GM21529 (cell line): ENCODE data around the gene MBOAT1.

ENCODE experiments used
- ATAC-seq: cut with Tn5 transposase; IDR thresholded peaks from one replicate; pipeline ENCODE4 v1.9.1; 2021; ENCODE audit not compliant: unreplicated experiment

MBOAT1 gene

DNA sequence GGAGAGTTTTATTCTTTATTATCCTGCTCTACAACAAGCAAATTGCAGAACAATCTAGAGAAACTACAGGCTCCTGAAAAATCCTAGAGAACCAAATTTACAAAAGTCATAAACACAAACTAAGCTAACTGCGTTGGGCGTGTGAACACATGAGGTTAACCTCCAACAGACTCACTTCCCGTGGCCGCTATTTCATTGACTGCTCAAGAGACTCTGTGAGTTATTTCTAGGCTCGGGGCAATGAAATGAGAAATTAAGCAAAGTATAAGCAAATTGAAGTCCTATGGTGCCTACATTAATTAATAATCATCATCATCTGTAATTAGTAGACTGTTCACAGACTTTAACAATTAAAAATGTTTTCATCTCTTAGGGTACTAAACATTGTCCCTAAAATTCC lies 100.0 kb downstream of the MBOAT1 start:
- ATAC-seq = no peak

DNA sequence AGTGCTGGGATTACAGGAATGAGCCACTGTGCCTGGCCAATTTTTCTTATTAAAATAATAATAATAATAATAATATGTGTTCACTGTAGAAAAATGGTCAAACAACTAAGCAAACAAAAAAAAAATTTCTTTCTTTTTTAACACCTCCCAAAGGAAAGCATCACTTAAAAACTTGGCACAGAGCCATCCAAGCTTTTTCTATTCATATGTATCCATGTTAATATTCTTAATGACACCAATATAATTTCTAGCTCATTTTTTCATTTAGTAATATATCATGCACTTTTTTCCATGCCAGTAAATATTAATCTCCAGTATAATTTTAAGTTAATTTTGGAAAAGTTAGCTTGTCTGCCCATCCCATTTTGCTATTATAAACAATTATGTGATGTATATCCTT lies 101.8 kb downstream of the MBOAT1 start:
- no peak for ATAC-seq

DNA sequence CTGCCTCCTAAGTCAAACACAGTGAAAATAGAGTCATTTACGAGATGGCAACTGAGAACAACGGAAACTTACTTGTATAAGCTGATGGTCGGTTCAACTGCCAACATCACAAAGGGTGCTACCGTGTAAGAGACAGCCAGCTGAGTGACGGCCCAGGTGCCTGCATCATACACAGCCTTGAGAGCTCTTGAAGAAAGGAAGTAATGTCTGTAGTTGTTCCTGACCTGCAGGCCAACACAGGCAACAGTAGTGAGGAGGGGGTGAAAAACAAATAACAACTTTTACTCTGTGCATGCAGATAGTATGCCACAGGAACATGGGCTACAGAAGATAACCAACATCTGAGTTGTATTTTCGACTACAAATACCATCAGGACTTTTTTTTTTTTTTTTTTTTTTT lies 102.7 kb downstream of the MBOAT1 start:
- ATAC-seq = no peak

DNA sequence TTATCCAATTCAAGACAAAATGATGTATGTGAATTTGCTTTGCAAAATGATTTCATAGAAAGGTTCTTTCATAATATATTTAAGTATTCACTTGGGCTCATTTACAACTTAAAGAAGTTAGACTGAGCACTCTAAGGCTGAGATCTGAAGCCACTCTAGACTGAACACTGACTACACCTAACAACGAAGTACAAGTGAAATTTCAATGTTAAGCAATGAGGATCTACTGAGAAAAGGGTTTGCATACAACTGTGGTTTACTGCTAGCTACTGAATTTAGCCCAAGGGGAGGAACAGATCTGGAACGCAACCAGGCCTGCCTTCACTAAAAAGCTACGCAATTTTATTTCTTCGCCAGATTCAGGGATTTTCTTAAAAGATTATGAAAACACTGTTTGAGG lies 106.4 kb downstream of the MBOAT1 start:
- no peak for ATAC-seq

DNA sequence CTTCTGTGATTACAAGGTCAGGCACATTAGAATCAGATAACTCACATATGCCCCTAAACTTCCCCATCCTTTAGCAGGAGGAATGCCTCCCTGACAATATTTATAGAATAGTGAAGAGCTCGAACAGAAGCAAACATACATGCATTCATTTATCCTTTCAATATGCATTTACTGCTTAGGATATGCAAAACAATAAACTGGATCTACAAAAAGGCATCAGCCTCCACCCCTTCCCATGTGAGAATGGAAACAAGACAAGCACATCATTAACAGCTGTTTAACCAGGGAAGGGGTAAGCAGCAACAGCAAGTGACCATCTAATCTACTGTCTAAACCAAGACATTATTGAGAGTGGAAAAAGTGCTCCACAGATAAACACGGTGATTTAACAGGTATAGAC lies 107.6 kb downstream of the MBOAT1 start:
- ATAC-seq = no peak

DNA sequence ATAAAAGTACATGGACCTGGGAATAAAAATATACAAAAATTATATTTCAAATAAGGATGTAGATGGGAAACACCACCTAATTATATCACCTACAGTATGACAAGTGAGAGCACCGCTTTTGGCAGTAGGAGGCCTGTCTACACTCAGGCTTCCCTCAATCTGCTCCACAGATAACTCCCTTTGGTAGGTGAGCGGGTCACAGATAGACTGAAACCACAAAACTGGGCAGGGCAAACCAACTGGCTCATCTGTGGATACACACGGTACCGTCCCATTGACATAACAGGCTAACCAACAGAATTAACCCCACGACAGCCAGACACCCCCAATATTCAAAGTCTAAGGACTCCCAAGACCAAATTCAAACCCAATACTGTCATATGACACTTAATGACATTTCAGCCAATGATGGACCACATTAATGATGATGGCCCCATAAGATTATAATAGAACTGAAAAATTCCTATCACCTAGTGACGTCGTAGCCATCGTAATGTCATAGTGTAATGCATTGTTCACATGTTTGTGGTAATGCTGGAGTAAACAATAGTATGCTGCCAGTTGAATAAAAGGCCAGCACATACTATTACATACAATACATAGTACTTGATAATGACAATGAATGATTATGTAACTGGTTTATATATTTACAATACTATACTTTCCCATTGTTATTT lies 109.7 kb downstream of the MBOAT1 start:
- ATAC-seq = no peak

DNA sequence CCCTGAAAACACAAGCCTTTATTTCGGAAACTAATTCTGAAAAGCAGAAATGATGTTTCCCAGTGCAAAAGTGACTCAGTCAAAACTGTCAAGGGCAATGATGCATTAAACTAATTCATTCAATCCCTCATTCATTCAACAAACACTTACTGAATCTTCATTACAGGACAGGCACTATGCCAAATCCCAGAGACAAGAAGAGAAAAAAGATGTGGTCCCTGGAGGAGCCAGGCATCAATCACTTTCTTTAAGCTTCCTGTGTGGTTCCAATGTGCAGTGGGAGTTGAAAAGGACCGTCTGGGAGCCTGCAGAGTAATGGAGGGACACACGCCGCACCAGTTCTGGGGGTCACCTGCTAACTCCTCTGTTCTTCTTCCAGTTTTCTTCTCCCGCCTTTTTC lies 113.1 kb downstream of the MBOAT1 start:
- ATAC-seq = no peak

DNA sequence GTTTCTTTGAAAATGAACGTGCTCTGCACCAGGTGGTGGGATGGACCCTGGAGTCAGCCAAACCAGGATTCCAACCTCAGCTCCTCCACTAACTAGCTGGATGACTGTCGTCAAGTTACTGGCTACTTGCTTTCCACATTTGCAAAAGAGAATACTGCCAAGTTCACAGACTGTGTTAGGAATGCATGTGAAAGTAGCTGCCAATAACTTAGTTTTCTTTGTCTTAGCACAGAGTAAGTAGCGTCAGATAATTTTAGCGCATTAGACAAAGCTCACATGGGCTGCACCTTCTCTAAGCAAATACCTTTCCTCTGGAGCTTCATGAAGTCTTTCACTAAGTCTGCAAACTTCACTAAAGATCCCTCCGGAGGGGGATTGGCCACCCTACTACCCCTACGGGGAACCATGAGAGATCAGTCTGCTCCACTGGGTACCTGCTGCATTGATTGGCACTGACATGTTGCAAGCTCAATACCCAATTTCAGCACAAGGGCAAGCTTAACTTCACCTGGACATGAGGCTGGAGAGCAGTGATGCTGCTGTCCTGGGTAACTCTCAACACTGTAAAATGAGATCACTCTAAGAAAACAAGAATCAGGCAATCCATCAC lies 113.9 kb downstream of the MBOAT1 start:
- no peak for ATAC-seq

DNA sequence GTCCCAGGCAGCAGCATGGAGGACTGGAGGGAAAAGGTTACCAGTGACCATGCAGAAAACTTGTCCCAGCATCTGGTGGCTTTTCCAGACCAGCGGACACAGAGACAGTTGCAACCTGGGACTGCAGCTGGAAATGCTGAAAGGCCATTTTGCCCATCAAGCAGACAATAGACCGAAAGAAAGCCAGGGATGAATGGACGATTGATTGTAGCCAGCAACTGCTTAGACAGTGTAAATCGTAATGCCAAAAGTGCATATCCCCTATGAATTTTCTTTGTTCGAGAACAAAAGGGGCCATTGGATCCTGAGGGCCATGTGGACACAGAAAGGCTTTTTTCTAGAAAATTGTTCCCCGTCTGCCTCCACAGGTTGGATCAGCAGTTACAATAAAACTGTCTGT lies 115.7 kb downstream of the MBOAT1 start:
- no peak for ATAC-seq

DNA sequence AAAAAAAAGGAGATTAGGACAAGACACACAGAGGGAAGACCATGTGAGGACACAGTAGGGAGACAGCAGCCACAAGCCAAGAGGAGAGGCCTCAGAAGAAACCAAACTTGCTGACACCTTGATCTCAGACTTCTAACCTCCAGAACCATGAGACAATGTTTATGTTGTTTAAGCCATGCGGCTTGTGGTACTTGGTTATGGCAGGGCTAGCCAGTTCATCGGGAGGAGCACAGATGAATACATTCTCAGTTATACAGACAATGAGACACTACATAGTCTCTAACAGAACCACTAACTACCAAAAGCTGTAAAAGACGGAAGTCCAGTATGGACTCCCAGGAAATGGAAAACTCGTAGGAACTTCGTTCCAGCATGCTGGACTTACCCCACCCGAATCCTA lies 116.8 kb downstream of the MBOAT1 start:
- no peak for ATAC-seq

DNA sequence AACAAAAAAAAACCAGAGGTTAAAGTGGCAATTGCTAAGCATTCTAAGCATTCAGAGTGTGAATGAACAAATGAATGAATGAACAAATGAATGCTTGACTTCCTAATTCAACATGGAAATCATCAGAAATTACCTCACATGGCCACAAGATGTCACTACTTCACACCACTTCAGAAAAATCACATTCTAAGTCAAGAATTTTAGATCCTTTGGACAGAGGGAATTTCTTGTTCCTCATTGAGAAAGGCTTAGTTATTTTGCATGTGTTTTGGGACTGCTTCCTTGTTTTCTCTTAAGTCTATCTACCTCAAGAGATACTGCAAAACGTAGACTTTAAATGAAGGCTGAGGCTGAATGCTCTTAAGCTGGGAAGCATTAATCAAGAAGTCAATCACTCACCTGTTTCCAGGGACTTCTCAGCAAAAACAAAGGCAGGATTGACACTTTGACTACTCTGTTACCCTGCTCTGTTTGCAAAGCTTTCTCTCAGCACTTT lies 120.2 kb downstream of the MBOAT1 start:
- ATAC-seq = no peak

DNA sequence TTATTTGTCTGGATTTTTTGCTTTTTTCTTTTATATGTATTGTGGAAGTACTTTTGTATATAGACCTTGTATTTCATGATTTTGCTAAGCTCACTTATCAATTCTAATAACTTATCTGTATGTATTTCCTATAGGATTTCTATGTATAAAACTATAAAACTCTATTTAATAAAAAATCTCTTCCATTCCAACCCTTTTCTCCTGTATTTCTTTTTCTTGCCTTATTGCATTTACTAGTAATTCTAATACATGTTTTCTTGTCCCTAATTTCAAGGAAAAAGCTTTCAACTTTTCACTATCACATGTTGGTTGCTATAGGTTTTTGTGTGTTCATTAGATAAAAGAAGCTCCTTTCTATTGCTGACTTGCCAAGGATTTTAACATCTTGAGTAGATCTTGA lies 125.3 kb downstream of the MBOAT1 start:
- no peak for ATAC-seq

DNA sequence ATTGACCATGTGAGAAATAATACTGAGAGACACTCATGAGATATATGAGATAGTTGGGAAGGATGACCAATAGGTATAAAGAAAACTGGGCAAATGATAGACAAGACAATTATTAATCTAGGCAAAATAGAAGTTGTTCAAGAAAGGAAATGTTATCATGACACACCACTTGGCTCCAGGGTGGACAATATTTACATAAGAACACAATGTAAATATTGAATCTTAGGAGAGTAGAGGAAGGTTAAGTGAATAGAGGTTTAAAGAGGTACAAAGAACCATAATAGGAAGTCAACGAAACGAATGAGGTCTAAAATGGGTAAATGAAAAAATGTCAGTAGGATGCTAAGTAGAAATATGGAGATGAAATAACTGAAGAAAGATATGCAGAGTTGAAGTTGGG lies 126.5 kb downstream of the MBOAT1 start:
- ATAC-seq = no peak

DNA sequence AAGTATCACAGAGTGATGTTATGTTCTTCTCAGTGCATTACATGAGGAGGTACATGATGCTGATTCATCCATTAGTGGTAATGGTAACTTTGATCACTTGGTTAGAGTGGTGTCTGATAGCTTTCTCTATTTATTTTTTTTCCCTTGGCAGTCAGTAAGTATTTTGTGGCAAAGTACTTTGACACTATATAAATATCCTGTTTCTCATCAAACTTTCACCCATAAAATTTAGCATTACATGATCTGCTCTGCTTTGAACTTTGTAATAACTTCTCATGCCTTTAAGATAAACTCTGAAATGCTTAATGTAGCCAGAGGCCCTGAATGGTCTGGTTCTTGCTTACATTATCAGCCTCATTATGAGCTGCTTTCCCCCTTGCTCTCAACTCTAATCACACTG lies 127.9 kb downstream of the MBOAT1 start:
- ATAC-seq = no peak

DNA sequence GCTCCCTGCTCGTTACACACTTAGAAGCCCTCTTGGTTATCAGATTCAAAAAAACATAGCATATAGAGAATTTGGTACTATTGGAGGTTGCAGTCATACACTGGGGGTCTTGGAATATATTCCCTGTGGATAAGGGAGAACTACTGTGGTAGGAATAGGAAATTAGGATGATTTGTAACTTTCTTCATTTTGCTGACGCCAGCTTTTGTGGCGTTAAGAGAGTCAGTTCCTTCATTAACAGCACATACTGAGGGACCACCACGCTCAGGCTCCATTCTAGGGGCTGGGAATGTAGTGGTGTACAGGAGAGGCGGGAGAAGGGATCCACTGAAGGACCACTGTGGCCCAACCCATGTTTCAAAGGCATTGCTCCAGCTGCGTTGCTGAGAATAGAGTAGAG lies 140.3 kb downstream of the MBOAT1 start:
- no peak for ATAC-seq

DNA sequence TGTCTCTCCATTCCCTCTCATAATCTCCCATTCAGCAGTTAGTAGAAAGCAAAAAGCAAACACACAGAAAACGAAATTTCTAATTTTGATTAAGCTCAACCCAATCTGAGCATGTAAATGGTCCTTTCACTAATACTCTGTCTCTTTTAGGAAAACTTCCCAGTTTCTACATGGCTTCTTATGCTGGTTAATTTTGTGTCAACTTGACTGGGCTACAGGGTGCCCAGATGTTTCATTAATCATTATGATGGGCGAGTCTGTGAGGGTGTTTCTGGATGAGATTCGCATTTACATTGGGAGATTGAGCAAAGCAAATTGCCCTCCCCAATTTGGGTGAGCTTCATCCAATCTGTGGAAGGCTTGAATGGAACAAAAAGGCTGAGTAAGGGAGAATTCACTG lies 142.2 kb downstream of the MBOAT1 start:
- no peak for ATAC-seq

DNA sequence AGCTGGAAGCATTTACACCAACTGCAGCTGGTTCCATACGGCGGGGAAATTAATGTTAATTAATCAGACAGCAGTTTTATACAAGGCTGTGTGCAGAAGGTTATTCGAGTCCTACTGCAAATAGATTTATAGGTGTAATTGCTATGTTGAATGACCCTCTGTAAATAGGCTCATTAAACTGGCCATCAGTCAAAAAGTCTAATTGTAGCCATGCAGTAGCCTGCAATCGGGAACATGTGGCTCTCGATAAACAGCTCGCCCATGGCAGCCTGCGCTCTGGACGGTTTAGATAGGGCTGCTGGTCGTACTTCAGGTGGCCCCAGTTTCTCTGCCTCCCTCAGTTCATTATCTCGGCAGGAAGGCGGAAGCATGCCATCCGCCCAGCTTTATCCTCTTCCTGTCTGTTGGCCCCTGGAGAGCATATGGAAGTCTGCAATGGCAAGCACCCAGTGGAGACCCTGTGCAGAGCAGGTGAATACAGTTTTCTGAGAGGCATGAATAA lies 143.2 kb downstream of the MBOAT1 start:
- ATAC-seq = no peak

DNA sequence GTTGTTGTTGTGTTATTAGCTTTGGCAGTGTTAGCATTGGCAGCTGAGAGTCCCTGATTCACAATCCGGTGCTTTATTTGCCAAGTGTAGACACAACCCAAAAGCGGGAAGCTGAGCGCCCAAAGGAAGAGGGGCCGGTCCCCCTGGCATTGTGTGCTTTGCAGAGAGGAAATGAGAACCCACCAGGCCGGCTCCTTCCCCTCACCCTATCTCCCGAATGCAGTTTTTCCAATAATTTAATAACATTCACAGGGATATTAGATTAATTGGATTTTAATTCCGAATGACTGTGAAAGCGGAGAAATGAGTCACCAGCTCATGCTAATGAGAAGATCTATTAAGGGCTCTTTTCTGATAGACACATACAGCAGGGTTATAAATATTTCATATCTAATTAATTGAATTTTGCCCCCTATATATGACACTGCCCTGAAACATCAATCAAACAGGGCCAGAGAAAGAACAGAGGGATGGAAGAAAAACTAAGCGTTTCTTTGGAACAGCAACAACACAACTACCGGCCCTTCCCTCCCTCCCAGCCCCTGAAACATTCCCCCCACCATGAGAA lies 143.8 kb downstream of the MBOAT1 start:
- no peak for ATAC-seq

DNA sequence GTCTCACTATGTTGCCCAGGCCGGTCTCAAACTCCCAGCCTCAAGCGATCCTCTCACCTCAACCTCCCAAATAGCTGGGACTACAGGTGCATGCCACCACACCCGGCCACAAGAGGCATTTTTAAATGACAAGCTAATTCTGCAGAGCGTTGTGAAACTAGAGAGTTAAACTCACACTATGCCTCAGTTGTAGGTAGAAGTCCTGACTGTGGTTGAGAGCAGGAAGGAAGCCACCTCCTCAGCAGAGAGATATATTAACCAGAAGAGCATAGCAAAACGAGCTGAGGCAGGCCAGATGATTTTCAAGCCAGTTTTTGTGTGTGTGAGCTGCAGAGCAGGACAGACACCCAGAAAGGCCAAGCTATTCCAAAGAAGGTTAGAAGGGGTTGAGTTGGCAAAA lies 150.3 kb downstream of the MBOAT1 start:
- peak; percentile 69 for ATAC-seq

DNA sequence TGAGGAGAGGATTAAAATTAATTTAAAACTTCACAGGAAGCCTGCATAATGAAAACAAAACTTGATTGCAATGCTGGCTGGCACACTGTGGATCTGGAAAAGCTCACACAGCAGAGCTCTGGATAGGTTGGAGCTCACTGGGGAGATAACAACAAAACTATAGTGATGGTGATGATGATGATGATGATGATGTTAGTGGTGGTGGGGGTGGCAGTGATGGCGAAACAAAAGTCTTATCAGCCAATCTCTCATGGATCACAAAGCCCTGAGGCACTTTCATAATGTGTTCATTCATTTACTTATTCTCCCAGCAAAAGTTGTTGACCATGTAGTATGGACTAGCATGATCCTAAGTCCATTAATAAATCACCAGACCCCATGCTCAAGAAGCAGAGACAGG lies 152.0 kb downstream of the MBOAT1 start:
- ATAC-seq = no peak

DNA sequence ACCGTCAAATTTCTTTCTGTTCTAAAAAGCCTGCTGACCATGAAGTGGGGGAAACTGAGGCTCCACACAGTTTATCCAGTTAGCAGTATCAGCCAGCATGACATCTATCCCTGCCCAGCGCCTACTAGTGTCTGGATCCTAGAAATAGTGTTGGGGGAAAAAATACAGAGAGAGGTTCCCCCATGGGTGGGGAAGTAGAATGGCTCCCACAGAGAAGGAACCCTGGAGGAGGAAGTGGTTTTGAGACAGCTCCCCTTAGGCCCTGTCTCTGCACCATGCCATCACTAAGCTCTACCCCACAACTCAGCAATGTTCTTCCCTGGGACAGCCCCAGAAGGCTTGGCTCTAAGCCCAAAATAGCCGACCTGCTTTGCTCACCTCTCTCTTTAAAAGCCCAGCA lies 153.4 kb downstream of the MBOAT1 start:
- peak; percentile 55 for ATAC-seq

DNA sequence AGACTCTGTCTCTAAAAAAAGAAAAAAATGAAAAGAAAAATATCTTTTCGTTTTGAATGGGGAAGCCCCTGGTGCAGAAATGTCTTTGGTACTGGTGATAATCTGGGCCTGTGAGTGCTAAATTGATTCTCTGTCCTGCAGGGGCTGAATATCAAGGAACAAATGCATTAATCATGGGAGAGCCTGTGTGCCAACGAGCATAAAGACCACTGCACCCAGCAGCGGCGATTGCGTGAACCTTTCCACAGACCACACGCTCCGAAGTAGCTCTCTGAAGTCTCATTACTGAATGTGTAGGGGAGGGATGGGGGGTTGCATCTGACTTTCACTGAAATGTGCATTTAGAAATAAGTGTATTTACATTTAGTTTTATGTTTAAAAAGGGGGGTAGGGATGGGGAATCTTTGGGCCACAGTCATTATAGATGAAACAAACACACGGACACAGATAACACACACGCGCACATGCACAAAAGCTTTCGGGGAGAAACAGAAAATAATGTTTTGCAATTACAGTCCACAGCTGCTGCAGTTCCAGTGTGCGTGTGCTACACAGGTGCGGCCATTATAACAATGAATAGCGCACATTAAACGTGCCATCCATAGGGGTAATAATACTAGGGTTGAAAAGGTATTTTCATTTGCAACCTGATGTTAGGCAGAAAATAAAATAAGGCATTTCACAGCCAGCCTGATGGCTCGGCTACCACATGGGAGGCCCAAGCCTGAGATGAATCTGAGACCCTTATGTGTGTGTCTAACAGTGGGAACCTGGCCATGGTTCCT lies 154.0 kb downstream of the MBOAT1 start:
- ATAC-seq = no peak
